ENCODE measurements around the gene ZNF280A. TPM values are rescaled to one million over a fixed set of nuclear protein-coding genes. Genes with fewer than 3 reads are reported as not detected.
"Not testable (repeated sequence)": the region's sequence is repeated elsewhere in the genome, so short reads cannot be mapped to it uniquely, and the experiment has no call there.

Gene ZNF280A
- total RNA-seq, 2 donors from 2014 or later: not detected

GRCh38 chr22:22510833-22511232 is 9.2 kb downstream of the ZNF280A start:
- peaks cover 15% of the 10 kb centered on the region for H3K27me3 Mint-ChIP-seq
- not testable (repeated sequence) for H3K36me3 Mint-ChIP-seq (ENCODE audit: low read depth); H3K9me3 Mint-ChIP-seq; H3K4me1 Mint-ChIP-seq; ATAC-seq (replicated peaks); H3K4me3 Mint-ChIP-seq; H3K27ac Mint-ChIP-seq

- not testable (repeated sequence) for ATAC-seq (replicated peaks); H3K9me3 Mint-ChIP-seq; H3K27ac Mint-ChIP-seq; H3K27me3 Mint-ChIP-seq; H3K4me1 Mint-ChIP-seq
- H3K4me3 Mint-ChIP-seq: peak overlapping the region; percentile 73
- peaks cover 12% of the 10 kb centered on the region for H3K36me3 Mint-ChIP-seq (ENCODE audit: low read depth)
Observed at GRCh38 chr22:22509912-22510311, 10.2 kb downstream of the ZNF280A start.

DNA sequence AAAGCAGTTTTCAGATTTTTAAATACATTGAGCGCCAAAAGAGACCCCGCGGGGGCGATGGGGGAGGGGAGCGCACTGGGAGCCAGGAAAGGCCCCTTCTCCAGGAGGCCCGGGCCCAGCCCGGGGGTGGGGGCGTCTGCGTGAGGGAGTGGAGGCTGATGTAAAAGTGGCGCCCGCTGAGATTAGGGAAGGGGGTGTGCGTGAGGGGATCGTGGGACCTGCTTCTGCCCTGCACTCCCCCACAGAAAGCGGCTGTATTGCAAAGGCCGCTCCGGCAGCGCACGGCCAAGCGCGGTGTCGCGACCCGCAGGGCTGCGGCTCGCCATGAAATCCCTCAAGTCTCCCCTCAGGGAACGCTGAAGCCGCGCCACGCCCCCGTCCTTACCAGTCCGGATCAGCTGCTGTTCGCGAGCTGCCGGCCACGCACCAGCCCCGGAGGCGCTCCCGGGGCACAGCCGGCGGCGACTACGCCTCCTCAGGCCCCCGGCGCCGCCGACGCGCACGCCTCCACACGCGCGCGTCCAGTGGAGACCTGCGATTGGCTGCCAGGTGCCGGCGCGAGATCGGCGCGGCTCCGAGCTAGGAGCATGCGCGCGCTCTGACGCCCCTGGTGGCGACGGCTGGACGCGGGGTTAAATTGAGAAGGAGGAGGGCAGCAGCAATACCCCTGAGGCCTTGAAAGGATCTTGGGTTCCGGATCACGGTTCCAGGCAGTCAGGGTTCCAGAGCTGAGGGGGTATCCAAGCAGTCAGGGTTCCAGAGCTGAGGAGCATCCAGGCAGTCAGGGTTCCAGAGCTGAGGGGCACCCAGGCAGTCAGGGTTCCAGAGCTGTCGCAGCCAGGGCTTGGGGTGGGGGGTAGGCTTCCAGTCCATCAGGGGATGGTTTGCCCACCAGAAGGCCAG is 11.5 kb downstream of the ZNF280A start, which contains the start of gene ZNF280B:
TSS of gene ZNF280B (minus strand) at position 469 of the 903 bp plus-strand sequence. CDS start 19,344 bp downstream, outside the sequence.
- Mint-ChIP-seq H3K9me3 (no peaks in the 10 kb centered on the region), H3K27me3 (peaks cover 6% of the 10 kb centered on the region), H3K36me3 (ENCODE audit: low read depth) (peaks cover 26% of the 10 kb centered on the region), H3K27ac (peak within 1 kb of the TSS; percentile 36), H3K4me1 (no peaks in the 10 kb centered on the region), H3K4me3 (peak within 1 kb of the TSS; percentile 73)
- ATAC-seq (replicated peaks): peak; percentile 98

DNA sequence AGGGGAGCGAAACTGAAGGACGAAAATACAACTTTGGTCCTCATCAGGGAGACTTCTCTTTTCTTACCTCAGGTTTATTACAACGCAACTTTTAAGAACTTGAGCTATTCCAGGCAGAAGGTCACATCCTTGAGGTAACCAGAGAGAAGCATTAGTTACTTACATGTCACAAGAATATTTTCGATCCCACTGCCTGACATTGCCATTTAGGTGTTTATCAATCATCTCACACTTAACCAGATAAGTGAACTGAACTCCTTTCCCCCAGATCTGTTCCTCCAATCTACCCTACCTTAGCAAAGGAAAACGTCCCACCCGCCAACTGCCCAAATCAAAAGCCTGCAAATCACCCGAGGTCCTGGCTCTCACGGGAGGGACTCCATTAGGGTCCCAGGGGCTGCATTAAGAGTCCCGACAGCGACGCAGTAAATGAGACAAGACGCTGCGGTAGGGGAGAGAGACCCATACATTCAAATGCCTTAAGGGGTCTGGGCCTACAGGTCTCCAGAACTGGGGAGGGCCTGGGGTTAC is 12.3 kb downstream of the ZNF280A start:
- Mint-ChIP-seq H3K4me3 (peak overlapping the region; percentile 73), H3K36me3 (ENCODE audit: low read depth) (peaks cover 33% of the 10 kb centered on the region), H3K27ac (peak overlapping the region; percentile 36), H3K9me3 (no peaks in the 10 kb centered on the region), H3K27me3 (peaks cover 6% of the 10 kb centered on the region), H3K4me1 (no peaks in the 10 kb centered on the region)
- no peak for ATAC-seq (replicated peaks)

DNA sequence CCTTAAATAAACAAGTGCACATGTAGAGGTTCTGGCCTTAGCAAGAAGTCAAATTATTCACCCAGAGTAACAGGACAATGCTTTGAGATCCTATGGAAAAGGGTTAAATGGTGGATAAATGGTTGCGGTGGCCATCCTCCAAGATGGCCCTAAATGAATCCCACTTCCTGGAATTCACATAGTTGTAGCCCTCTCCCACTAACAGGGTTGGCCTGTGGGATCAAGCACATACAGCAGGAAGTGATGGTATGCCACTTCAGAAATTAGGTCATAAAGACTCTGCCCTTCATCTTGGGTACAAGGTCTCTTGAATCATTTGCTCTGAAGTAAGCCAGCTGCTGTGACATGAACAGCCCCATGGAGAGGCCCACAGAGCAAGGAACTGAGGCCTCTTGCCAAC is 13.3 kb downstream of the ZNF280A start:
- no peaks in the 10 kb centered on the region for H3K4me1 Mint-ChIP-seq
- peaks cover 33% of the 10 kb centered on the region for H3K36me3 Mint-ChIP-seq (ENCODE audit: low read depth)
- no peaks in the 10 kb centered on the region for H3K9me3 Mint-ChIP-seq
- no peak overlapping the region for H3K27ac Mint-ChIP-seq
- no peak for ATAC-seq (replicated peaks)
- H3K4me3 Mint-ChIP-seq: no peak overlapping the region
- H3K27me3 Mint-ChIP-seq: no peaks in the 10 kb centered on the region

GRCh38 chr22:22498267-22498666 is 21.8 kb downstream of the ZNF280A start:
- Mint-ChIP-seq H3K4me1 (no peaks in the 10 kb centered on the region), H3K27me3 (no peaks in the 10 kb centered on the region), H3K4me3 (no peak overlapping the region), H3K36me3 (ENCODE audit: low read depth) (peaks cover 11% of the 10 kb centered on the region), H3K27ac (no peak overlapping the region), H3K9me3 (no peaks in the 10 kb centered on the region)
- no peak for ATAC-seq (replicated peaks)

DNA sequence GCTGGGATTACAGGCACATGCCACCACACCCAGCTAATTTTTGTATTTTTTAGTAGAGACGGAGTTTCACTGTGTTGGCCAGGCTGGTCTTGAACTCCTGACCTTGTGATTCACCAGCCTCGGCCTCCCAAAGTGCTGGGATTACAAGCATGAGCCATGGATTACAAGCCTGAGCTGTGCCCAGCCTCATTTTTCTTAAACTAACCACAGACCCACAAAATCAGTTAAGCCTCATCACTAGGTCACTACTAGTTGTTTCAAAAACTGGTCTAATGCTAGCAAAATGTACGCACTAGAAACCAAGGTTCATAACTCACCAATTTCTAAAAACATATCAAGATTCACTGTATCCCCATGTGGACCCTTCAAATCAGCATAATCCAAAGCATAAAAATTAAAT is 28.5 kb downstream of the ZNF280A start:
- not testable (repeated sequence) for H3K4me1 Mint-ChIP-seq; H3K27me3 Mint-ChIP-seq; H3K9me3 Mint-ChIP-seq; H3K4me3 Mint-ChIP-seq; ATAC-seq (replicated peaks); H3K27ac Mint-ChIP-seq
- H3K36me3 Mint-ChIP-seq (ENCODE audit: low read depth): peaks cover 52% of the 10 kb centered on the region

DNA sequence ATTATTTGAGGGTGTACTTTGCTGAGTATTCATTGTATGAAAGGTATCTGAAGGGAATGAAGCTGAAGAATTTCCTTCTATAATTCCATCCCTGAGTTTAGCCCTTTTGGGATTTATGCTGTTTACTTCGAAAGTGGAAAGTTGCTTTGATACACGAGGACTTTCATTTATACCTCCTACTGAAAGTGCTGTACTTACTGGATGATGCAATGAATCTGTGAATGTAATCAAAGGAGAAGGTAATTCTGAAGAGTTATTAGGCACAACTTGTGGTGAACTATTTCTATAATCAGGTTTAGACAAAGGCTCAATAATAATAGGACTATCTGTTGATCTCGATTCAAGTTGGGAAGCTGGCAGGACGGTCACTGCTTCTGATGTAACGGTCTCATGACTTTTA is 31.3 kb downstream of the ZNF280A start:
- no peaks in the 10 kb centered on the region for H3K27me3 Mint-ChIP-seq
- peaks cover 50% of the 10 kb centered on the region for H3K36me3 Mint-ChIP-seq (ENCODE audit: low read depth)
- H3K27ac Mint-ChIP-seq: no peak overlapping the region
- H3K4me1 Mint-ChIP-seq: no peaks in the 10 kb centered on the region
- no peak for ATAC-seq (replicated peaks)
- no peaks in the 10 kb centered on the region for H3K9me3 Mint-ChIP-seq
- H3K4me3 Mint-ChIP-seq: no peak overlapping the region

GRCh38 chr22:22487869-22488597 is 32.0 kb downstream of the ZNF280A start:
- Mint-ChIP-seq H3K4me1 (no peaks in the 10 kb centered on the region), H3K27ac (no peak overlapping the region), H3K27me3 (no peaks in the 10 kb centered on the region), H3K9me3 (no peaks in the 10 kb centered on the region), H3K36me3 (ENCODE audit: low read depth) (peaks cover 43% of the 10 kb centered on the region), H3K4me3 (no peak overlapping the region)
- no peak for ATAC-seq (replicated peaks)

GRCh38 chr22:22487059-22487458 is 33.0 kb downstream of the ZNF280A start:
- no peak for ATAC-seq (replicated peaks)
- Mint-ChIP-seq H3K36me3 (ENCODE audit: low read depth) (peaks cover 38% of the 10 kb centered on the region), H3K9me3 (no peaks in the 10 kb centered on the region), H3K4me1 (no peaks in the 10 kb centered on the region), H3K27ac (no peak overlapping the region), H3K4me3 (no peak overlapping the region), H3K27me3 (no peaks in the 10 kb centered on the region)

- no peak overlapping the region for H3K4me3 Mint-ChIP-seq
- H3K9me3 Mint-ChIP-seq: no peaks in the 10 kb centered on the region
- H3K36me3 Mint-ChIP-seq (ENCODE audit: low read depth): peaks cover 32% of the 10 kb centered on the region
- H3K4me1 Mint-ChIP-seq: no peaks in the 10 kb centered on the region
- ATAC-seq (replicated peaks): no peak
- H3K27ac Mint-ChIP-seq: no peak overlapping the region
- H3K27me3 Mint-ChIP-seq: no peaks in the 10 kb centered on the region
Observed at GRCh38 chr22:22486132-22486899, 33.8 kb downstream of the ZNF280A start.

DNA sequence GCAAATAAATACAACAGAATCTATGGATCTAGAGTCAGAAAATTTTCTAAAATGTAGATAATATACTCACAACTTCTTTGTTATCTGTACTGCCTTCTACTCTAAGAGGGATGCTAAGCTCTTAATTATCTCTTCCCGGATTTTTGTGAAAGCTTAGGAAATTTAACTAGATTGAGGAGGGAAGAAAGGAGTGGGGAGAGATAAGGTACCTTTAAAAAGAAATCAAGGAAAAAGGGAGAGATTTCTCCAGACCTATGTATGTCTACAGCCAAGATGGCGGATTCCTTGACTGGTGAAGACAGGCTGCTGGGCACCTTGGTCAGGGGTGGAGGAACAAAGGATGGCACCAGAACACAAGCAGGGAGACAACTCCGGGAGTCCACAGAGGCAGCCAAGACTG is 34.5 kb downstream of the ZNF280A start:
- no peak for ATAC-seq (replicated peaks)
- Mint-ChIP-seq H3K4me1 (no peaks in the 10 kb centered on the region), H3K36me3 (ENCODE audit: low read depth) (peaks cover 25% of the 10 kb centered on the region), H3K9me3 (no peaks in the 10 kb centered on the region), H3K27ac (no peak overlapping the region), H3K4me3 (no peak overlapping the region), H3K27me3 (no peaks in the 10 kb centered on the region)

DNA sequence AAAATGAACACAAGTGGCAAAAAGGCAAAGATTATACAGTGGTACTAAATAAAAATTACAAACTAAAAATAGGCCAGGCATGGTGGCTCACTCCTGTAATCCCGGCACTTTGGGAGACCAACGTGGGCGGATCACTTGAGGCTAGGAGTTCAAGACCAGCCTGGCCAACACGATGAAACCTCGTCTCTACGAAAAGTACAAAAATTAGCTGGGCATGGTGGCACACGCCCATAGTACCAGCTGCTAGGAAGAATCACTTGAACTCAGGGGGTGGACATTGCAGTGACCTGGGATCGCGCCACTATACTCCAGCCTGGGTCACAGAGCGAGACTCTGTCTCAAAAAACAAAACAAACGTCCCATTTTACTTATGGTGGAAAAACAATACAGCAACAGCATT is 36.0 kb downstream of the ZNF280A start:
- no peak for ATAC-seq (replicated peaks)
- Mint-ChIP-seq H3K27ac (no peak overlapping the region), H3K9me3 (no peaks in the 10 kb centered on the region), H3K4me3 (no peak overlapping the region), H3K36me3 (ENCODE audit: low read depth) (peaks cover 18% of the 10 kb centered on the region), H3K4me1 (no peaks in the 10 kb centered on the region), H3K27me3 (no peaks in the 10 kb centered on the region)

GRCh38 chr22:22480940-22481339 is 39.1 kb downstream of the ZNF280A start:
- Mint-ChIP-seq H3K27me3 (no peaks in the 10 kb centered on the region), H3K9me3 (no peaks in the 10 kb centered on the region), H3K4me1 (no peaks in the 10 kb centered on the region), H3K36me3 (ENCODE audit: low read depth) (no peaks in the 10 kb centered on the region), H3K4me3 (no peak overlapping the region), H3K27ac (no peak overlapping the region)
- ATAC-seq (replicated peaks): no peak
